Panc1 (cell line): Measurements from ENCODE around the gene TAC4. TPM values are rescaled to one million over a fixed set of nuclear protein-coding genes. Genes with fewer than 3 reads are reported as not detected.

Experiments used
- ATAC-seq: fragments of 200-7000 bp; cut with Tn5 transposase; 2 replicates; pipeline ENCODE4 v1.9.1; 2020; ENCODE audit warnings: mild to moderate bottlenecking, moderate library complexity
- BruUV-seq: library from RNA; stranded (reverse); fragments of 400-500 nt; replicated peaks from 2 replicates; lab custom pipeline; 2021; lab: Mats Ljungman, UMichigan
- CTCF ChIA-PET: fragments of 300-600 bp; sonication (Branson Sonifier 250); formaldehyde crosslinking; loops from one replicate; lab custom pipeline; 2022; ENCODE audit warnings: antibody characterized with exemption; lab: Charles Lee
- POLR2A ChIA-PET: fragments of 300-600 bp; sonication (Branson Sonifier 250); formaldehyde crosslinking; loops from one replicate; lab custom pipeline; 2022; ENCODE audit warnings: antibody characterized with exemption; lab: Charles Lee
- DNase-seq: peaks from one replicate; pipeline ENCODE4 v3.0.0-alpha.2; 2010; ENCODE audit warnings: low read depth, low spot score
- H3K27ac ChIP-seq: 2 replicates; pipeline ENCODE4 v1.5.1; 2011; ENCODE audit warnings: mild to moderate bottlenecking, low read length, inconsistent platforms
- H3K27me3 ChIP-seq: fragments of 200-500 bp; sonication (Bioruptor generic); 2 replicates; pipeline ENCODE4 v1.6.0; 2014; ENCODE audit warnings: low read length, inconsistent platforms; ENCODE audit not compliant: control insufficient read depth, insufficient read depth
- H3K36me3 ChIP-seq: fragments of 200-500 bp; sonication (Bioruptor generic); 2 replicates; pipeline ENCODE4 v1.5.1; 2014; ENCODE audit warnings: inconsistent platforms, mild to moderate bottlenecking, low read length, moderate library complexity; ENCODE audit not compliant: control insufficient read depth, insufficient read depth
- H3K4me1 ChIP-seq: 2 replicates; pipeline ENCODE4 v1.5.1; 2011; ENCODE audit warnings: inconsistent platforms, mild to moderate bottlenecking, low read length, moderate library complexity; ENCODE audit not compliant: control insufficient read depth, insufficient read depth
- H3K4me3 ChIP-seq, 2 experiments: 2 replicates each; pipeline ENCODE4 v1.5.1; 2011 to 2012; ENCODE audit warnings: low read depth in 2 of 2, low read length in 2 of 2, mild to moderate bottlenecking in 2 of 2, inconsistent platforms in 1 of 2, moderate library complexity in 1 of 2
- H3K9me3 ChIP-seq: fragments of 200-500 bp; sonication (Bioruptor generic); 2 replicates; pipeline ENCODE4 v1.5.1; 2014; ENCODE audit warnings: low read depth, mild to moderate bottlenecking, inconsistent platforms, low read length, moderate library complexity; ENCODE audit not compliant: control insufficient read depth, insufficient read depth
- POLR2AphosphoS5 ChIP-seq: IDR thresholded peaks from 2 replicates; pipeline ENCODE4 v1.6.1; 2012; ENCODE audit warnings: mild to moderate bottlenecking, low read depth, low read length, moderate library complexity
- SIN3A ChIP-seq: IDR thresholded peaks from 2 replicates; pipeline ENCODE4 v1.6.1; 2012; ENCODE audit warnings: low read depth, mild to moderate bottlenecking, low read length, moderate library complexity, borderline replicate concordance; ENCODE audit not compliant: insufficient read depth
- TCF7L2 ChIP-seq: IDR thresholded peaks from 2 replicates; pipeline ENCODE4 v1.6.1; 2011; ENCODE audit warnings: mild to moderate bottlenecking, low read depth, low read length, inconsistent platforms
- in situ Hi-C: cut with HindIII; loops from 2 replicates; pipeline ENCODE4 v1.10.0; 2016; ENCODE audit warnings: low sequenced_read_pairs, low pct_unique_long_range_greater_than_20kb
- intact Hi-C: fragments of 100-400 bp; cut with micrococcal nuclease; formaldehyde crosslinking; loops from one replicate; pipeline ENCODE4 v1.10.0; 2022; ENCODE audit not compliant: unreplicated experiment
- total RNA-seq: library from RNA; stranded (reverse); gene quantifications from one replicate; pipeline ENCODE4 v1.2.1, GENCODE V29; 2021; ENCODE audit not compliant: unreplicated experiment
- TF ChIP-seq, protein P1 (sequence below): fragments of 450-650 bp; IDR thresholded peaks from 2 replicates; pipeline ENCODE4 v1.5.1; 2017; ENCODE audit warnings: mild to moderate bottlenecking
- TF ChIP-seq, protein P2 (sequence below), 2 experiments: IDR thresholded peaks; 2 replicates each; pipeline ENCODE4 v1.6.1; 2011 to 2012; ENCODE audit warnings: low read depth in 2 of 2, control low read depth in 1 of 2, low read length in 1 of 2, mild to moderate bottlenecking in 1 of 2, moderate library complexity in 1 of 2; ENCODE audit not compliant: insufficient read depth in 1 of 2

Gene TAC4
- total RNA-seq, 1 experiment from 2014 or later, result not detected

DNA sequence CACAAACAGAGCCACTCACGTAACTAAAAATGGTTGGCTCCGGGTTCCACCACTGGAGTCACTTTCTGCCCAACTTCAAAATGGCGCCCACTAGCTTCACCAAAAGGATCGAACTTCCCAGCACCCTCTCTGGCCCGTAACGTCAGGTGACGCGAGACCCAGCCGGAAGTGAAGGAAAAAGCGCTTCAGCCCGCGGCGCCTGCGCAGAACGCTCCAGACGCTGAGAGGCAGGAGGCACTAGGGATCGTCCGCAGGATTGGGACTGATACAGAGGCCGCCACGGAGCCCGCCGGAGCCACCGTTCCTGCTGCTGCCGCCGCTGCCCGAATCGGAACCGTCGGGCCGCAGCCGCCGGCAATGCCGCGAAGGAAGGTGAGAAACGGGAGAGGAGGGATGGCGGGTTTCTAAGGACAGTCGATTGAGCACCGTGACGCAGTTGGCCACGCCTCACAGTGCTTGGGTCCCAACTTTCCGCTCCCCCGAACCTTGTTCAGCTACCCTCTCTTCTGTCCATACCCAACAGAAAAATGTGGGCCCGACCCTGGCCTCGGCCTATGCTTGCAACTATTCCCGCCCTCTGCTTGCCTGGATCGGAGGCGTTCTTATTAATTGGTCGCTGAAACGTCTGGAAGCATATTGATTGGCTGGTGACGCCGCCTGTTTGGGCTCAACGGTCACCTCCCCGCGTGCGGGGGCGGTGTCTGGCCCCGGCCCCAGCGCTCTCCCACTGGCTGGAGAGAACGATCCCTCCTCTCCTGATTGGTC, 59.2 kb downstream of the TAC4 start, which contains the start of gene KAT7:
KAT7 (plus strand) TSS at position 204 of the 765 bp plus-strand sequence; CDS start at position 358, 154 bp downstream.
- POLR2A ChIA-PET, result interaction anchor here (0.9 to 1.0 kb wide), 3 partner anchors 15 to 42 kb away, joined by 3 read pairs; partner anchors contain the start of gene FAM117A
- in situ Hi-C loops, result no loop called here

More for the DNA sequence above, 59.2 kb downstream of the TAC4 start, which contains the start of gene KAT7:
- Histone ChIP-seq H3K27me3 (no peaks in the 10 kb centered on the region), H3K36me3 (peaks cover 16% of the 10 kb centered on the region), H3K27ac (peak within 1 kb of the TSS; percentile 98), H3K4me3 (peak within 1 kb of the TSS; percentile 92 to 98), H3K9me3 (no peaks in the 10 kb centered on the region), H3K4me1 (peaks cover 18% of the 10 kb centered on the region)
- intact Hi-C loops, result no loop called here
- peak; percentile 98 for TF ChIP-seq POLR2AphosphoS5
- TF ChIP-seq, protein P1, sequence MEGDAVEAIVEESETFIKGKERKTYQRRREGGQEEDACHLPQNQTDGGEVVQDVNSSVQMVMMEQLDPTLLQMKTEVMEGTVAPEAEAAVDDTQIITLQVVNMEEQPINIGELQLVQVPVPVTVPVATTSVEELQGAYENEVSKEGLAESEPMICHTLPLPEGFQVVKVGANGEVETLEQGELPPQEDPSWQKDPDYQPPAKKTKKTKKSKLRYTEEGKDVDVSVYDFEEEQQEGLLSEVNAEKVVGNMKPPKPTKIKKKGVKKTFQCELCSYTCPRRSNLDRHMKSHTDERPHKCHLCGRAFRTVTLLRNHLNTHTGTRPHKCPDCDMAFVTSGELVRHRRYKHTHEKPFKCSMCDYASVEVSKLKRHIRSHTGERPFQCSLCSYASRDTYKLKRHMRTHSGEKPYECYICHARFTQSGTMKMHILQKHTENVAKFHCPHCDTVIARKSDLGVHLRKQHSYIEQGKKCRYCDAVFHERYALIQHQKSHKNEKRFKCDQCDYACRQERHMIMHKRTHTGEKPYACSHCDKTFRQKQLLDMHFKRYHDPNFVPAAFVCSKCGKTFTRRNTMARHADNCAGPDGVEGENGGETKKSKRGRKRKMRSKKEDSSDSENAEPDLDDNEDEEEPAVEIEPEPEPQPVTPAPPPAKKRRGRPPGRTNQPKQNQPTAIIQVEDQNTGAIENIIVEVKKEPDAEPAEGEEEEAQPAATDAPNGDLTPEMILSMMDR, result no peak
- TF ChIP-seq TCF7L2, result peak; percentile 54; the same call in 1 of the 2 replicates
- peak; percentile 82 for TF ChIP-seq SIN3A
- TF ChIP-seq, protein P2, sequence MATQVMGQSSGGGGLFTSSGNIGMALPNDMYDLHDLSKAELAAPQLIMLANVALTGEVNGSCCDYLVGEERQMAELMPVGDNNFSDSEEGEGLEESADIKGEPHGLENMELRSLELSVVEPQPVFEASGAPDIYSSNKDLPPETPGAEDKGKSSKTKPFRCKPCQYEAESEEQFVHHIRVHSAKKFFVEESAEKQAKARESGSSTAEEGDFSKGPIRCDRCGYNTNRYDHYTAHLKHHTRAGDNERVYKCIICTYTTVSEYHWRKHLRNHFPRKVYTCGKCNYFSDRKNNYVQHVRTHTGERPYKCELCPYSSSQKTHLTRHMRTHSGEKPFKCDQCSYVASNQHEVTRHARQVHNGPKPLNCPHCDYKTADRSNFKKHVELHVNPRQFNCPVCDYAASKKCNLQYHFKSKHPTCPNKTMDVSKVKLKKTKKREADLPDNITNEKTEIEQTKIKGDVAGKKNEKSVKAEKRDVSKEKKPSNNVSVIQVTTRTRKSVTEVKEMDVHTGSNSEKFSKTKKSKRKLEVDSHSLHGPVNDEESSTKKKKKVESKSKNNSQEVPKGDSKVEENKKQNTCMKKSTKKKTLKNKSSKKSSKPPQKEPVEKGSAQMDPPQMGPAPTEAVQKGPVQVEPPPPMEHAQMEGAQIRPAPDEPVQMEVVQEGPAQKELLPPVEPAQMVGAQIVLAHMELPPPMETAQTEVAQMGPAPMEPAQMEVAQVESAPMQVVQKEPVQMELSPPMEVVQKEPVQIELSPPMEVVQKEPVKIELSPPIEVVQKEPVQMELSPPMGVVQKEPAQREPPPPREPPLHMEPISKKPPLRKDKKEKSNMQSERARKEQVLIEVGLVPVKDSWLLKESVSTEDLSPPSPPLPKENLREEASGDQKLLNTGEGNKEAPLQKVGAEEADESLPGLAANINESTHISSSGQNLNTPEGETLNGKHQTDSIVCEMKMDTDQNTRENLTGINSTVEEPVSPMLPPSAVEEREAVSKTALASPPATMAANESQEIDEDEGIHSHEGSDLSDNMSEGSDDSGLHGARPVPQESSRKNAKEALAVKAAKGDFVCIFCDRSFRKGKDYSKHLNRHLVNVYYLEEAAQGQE (IDR thresholded peaks at IDR 0.05; ENCODE audit: insufficient read depth in 1 of 2, low read depth in 2 of 2, low read length in 1 of 2), result 0 out of 4 replicates have a peak, but pooled peaks have one; percentile 26 to 37
- CTCF ChIA-PET, result interaction anchor here (0.6 kb wide), 1 partner anchor 15 kb away, joined by 3 read pairs; no protein-coding TSS in a partner anchor
- ATAC-seq (peak; percentile 96), DNase-seq (peak; percentile 93)
- BruUV-seq, result no TSS peak

Other genes starting within 250 kb of the TAC4 start
- gene SPOP, start 170.0 kb downstream of the TAC4 start, total RNA-seq, result 58.0 TPM
- 84.6 TPM for gene SLC35B1, start 140.1 kb downstream of the TAC4 start, total RNA-seq
- gene FAM117A, start 83.9 kb downstream of the TAC4 start, total RNA-seq, result 8.0 TPM
- 69.0 TPM for gene KAT7, start 59.4 kb downstream of the TAC4 start, total RNA-seq
- gene DLX4, start 121.1 kb upstream of the TAC4 start, total RNA-seq, result 11.2 TPM
- gene DLX3, start 147.2 kb upstream of the TAC4 start, total RNA-seq, result 2.9 TPM
- gene ITGA3, start 208.0 kb upstream of the TAC4 start, total RNA-seq, result 439 TPM
- 46.0 TPM for gene PDK2, start 247.3 kb upstream of the TAC4 start, total RNA-seq